NCI-H2081 treated with DMSO at 0.1 percent for 48 hours (cell line): ENCODE data around the gene HNRNPDL.
"Not testable (repeated sequence)": the region's sequence is repeated elsewhere in the genome, so short reads cannot be mapped to it uniquely, and the experiment has no call there.

Source experiments
- DNase-seq: peaks from one replicate; lab custom pipeline; 2025; lab: John Stamatoyannopoulos, UW

HNRNPDL gene

DNA sequence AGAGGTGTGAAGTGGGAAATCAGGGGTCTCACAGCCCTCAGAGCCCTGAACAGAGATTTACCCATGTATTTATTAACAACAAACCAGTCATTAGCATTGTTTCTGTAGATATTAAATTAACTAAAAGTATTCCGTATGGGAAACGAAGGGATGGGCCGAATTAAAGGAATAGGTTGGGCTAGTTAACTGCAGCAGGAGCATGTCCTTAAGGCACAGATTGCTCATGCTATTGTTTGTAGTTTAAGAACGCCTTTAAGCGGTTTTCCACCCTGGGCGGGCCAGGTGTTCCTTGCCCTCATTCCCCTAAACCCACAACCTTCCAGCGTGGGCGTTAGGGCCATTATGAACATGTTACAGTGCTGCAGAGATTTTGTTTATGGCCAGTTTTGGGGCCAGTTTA is 44.0 kb downstream of the HNRNPDL start:
- not testable (repeated sequence) for DNase-seq

DNA sequence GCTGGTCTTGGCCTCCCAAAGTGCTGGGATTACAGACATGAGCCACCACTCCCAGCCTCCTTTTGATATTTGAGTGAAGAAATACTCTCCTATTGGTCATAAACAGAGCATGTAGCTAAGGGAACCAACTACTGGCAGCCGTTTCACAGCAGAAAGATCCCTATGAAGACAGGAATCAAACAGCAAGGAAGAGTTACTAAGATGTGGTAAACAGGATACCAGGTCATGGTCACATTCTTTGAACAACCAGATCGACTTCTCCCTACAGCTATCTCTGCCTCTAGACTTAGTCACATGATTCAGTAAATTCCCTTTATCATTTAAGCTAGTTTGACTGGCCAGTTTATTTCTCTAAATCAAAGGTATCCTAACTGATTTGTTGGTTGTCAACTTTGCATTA is 47.5 kb downstream of the HNRNPDL start:
- DNase-seq = no peak

DNA sequence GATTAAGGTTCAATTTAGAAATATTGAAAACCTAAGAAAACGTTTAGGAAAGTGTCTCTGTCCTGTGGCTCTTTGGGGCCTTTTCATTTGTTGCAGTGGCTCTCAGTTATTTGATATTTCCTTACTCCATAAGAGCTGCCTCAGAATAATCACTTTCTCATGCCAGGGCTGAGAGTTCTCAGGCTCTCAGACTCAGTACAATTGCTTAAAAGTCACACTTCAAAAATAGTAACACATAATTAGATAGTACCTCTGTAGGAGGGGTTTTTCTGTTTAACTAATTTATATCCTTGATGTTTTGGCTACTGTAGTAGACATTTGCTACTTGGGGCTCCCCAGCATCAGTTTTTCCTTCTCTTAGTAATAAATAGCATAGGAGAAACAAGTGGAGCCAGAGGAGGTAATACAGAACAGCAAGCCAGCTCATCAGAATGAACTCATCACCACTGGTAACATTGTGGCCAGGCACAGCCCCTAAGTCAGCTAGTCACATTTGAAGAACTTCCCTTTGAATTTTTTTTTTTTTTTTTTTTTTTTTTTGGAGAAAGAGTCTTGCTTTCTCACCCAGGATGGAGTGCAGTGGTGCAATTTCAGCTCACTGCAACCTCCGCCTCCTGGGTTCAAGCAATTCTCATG is 48.5 kb downstream of the HNRNPDL start:
- DNase-seq = no peak

DNA sequence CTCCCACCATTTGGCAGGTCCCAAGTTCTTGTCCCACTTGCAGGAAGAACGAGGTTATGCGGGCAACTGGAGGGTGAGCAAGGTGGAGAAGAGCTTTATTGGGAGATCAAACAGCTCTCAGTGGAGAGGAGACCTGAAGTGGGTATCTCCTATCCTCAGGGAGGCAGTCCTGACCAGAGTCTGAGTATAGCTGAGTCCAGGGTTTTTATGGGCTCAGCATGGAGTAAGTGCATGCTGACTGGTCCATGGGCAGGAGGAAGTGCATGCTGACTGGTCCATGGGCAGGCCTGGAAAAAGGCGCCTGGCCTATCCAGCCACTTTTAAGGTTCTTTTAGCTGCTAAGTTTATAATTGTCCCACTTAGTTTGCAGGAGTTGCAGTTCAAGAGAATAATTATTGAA is 49.0 kb downstream of the HNRNPDL start:
- DNase-seq = no peak

DNA sequence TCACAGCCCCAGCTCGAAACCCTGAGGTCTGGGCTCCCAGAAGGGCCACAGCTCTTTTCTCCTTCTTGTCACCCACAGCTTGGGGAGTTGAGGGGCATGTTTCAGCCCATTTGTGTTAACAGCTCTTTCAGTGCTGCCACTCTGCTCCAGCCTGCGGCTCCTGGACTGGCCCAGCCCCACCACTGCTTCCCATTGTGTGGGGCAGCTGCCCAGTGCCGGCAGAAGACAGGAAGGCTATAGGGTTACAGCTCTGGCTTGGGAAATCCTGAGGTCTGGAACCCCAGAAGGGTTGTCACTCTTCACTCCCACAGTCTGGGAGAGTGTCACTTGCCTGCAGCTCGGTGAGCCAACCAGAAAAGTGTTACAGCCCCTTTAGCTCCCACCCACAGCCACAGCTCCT is 49.4 kb downstream of the HNRNPDL start:
- DNase-seq = no peak

DNA sequence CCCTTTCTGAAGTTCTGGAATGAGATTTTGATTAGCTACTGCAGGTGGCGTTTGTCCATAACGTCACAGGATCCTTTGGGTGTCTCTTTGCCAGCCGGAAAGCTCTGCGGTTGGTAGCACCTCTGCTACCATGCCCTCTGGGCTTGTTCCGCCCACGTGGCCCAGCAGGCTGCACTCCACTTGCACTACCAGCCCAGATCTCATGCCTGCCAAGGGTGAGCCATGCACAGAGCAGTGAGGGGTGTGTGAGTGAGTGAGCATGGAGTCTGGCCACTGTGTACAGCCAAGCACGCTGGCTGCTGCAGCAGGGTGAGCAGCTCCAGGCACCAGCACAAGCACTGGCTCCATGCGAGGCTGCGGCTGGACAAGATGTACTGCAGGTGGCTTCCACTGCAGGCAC is 49.9 kb downstream of the HNRNPDL start:
- DNase-seq = no peak

DNA sequence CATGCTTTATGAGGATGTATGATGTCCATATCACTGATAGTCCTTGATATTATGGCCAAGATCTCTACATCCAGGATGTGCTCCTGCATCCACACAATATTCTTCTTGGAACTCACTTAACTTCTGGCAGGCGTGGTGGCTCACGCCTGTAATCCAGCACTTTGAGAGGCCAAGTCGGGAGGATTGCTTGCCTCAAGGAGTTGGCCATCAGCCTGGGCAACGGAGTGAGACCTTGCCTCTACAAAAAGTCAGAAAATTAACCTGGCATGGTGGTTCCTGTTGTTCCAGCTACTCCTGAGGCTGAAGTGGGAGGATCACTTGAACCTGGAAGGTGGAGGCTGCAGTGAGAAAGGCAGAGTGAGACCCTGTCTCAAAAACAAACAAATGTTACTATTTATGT is 54.2 kb downstream of the HNRNPDL start:
- DNase-seq = no peak

DNA sequence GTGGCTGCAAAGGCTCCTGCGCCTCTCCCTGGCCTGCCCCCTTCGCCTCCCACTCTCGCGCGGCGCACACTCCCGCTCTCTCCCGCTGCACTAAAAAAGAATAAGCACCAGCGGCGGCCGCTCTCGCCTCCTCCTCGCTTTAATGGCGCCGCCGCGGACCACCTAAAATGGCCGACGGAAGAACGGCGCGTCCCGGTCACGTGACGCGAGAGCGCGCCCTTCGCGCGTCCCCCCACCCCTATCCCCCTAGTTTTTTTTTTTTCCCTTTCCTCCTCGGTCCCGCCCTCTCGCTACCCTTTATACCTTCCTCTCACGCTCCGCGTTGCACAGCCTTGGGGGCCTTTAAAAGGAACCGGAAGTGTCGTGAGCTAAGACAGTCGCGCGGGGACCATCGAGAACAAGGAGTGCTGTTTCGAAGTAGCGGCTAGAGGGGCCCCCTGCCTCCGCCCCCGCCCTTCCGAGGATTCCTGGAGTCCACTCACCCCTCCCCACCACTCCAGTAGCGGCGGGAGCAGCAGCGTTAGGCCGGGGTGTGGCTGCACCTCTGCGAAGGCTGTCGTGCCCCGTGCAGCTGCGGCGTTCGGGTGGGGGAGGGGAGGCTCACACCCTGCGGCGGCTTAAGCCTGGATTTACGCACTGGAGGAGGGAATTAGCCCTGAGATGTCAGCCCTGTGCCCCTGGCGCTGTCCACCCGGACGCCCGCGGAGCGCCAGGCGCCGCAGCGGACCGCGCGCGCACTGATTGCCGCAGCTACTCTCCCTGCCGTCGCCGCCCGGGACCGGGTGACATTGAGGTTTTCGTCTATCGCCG is 56.2 kb downstream of the HNRNPDL start, which contains the start of gene HNRNPD:
Gene HNRNPD (minus strand): TSS at position 176 of the 810 bp plus-strand sequence. CDS start 313 bp downstream, outside the sequence.
- DNase-seq = peak; percentile 93

DNA sequence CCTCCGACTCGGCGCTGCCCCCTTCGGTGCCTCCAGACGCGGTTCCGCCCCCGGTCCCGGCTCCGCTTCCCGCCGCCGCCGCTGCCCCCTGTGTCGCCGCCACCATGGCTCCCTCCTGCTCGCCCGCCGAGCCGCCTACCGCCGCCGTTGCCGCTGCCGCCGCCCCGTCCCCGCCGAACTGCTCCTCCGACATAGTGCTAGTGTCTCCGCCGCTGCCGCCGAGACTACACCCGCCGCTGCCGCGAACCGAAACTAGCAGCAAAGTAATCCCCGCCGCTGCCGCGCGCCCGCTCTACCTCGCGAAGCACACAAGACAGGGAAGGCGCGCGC is 56.8 kb downstream of the HNRNPDL start:
- DNase-seq = no peak
